SKM-1 (cell line): ENCODE measurements around the gene SPRYD7.
"Not testable (repeated sequence)": the region's sequence is repeated elsewhere in the genome, so short reads cannot be mapped to it uniquely, and the experiment has no call there.

ENCODE experiments used
- DNase-seq: peaks from one replicate; lab custom pipeline; 2025; ENCODE audit not compliant: unreplicated experiment; lab: John Stamatoyannopoulos, UW

The SPRYD7 gene, protein sequence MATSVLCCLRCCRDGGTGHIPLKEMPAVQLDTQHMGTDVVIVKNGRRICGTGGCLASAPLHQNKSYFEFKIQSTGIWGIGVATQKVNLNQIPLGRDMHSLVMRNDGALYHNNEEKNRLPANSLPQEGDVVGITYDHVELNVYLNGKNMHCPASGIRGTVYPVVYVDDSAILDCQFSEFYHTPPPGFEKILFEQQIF

DNA sequence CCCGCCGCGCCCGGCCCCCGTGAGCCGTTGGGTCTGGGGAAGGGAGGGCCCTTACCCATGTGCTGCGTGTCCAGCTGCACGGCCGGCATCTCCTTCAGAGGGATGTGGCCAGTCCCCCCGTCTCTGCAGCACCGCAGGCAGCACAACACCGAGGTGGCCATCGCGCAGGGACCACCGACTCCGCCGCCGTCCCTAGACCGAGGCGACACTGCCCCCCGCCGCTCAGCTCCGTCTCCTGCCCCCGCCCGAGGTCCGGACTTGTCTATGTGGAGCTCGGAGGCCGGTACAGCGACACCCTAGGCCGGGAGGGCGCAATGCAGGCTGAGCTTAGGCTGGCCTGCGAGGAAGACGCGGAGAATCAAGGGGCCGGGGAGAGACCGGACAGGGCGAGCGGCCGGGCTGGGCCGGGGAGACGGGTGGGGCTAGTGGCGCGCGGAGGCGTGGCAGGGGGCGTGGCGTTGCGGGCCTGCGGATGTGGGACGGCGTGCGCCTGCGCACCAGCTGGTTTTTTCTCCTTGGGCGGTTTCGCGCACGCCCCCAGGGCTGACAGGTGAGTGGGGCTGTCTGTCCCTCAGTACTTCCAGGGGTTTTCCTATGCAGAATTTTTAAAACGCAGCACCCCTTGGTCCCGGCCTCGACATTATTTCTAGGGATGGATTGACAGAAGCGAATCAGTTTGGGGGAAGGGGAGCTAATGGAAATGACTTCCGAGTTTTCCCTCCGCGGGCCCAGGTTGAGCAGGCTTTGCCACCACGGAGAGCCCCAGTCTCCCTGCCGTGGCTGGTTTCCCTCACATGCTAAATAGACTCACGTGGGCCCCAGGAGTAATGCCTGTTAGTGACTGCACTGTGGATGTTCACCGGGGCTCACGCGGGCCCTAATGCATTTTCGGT is at the start of gene SPRYD7:
Gene SPRYD7, minus strand, starts transcription at position 266 of the 893 bp plus-strand sequence. Its CDS starts 105 bp downstream, at position 161.
- peak; percentile 94 for DNase-seq

DNA sequence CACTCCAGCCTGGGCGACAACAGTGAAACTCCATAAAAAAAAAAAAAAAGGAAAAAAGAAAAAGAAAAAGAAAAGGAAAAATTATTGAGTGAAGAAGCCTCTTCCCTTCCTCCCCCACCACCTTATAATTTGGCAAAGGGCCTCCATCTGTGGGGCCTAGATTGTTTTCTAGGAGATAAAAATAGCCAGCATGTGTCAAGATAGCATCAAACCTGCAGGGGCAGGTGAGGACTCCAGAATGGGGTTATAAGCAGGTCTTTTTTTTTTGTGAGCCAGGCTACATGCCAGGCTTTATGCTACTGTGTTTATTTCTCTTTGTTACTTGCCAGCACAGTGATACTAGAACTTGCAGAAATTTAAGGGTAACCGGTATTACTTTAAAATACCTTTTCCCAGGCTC is 49.0 kb upstream of the SPRYD7 start:
- DNase-seq = no peak

DNA sequence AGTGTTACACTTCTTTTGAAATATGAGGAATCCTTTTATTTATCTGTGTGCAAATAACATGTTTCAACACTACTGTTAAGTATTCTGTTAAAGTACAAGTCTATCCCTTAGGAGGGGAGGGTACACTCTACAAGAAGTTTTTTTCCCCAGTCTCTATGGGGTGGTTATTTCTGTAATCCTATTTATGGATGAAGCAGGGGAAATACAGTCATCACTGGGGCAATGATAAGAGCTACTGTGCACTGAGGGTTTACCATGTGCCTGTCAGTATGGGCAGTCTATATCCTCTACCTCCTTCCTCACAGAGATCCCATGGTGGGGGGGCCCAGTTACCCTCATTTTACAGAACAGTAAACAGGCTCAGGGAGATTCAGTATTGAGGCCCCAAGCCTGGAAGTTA is 44.1 kb upstream of the SPRYD7 start:
- DNase-seq = no peak

DNA sequence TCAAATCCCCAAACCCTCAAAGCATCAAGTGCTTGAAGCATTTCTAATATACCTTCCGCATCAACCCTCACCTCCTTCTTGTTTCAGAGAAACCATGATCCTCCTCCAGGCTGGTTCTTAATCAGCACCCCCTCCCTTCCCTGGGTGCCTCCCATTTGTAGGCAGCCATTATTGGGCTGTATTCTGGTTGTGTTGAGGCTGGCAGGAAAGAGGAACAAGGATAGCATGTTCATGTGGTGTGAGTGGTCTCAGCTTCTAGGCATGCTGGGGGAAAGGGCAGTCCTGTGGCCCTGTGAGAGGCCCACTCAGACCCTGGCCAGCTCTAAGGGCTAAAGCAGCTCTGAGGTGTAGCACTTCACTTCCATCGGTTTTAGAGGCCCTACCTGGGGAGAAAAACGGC is 41.9 kb upstream of the SPRYD7 start:
- DNase-seq = no peak

DNA sequence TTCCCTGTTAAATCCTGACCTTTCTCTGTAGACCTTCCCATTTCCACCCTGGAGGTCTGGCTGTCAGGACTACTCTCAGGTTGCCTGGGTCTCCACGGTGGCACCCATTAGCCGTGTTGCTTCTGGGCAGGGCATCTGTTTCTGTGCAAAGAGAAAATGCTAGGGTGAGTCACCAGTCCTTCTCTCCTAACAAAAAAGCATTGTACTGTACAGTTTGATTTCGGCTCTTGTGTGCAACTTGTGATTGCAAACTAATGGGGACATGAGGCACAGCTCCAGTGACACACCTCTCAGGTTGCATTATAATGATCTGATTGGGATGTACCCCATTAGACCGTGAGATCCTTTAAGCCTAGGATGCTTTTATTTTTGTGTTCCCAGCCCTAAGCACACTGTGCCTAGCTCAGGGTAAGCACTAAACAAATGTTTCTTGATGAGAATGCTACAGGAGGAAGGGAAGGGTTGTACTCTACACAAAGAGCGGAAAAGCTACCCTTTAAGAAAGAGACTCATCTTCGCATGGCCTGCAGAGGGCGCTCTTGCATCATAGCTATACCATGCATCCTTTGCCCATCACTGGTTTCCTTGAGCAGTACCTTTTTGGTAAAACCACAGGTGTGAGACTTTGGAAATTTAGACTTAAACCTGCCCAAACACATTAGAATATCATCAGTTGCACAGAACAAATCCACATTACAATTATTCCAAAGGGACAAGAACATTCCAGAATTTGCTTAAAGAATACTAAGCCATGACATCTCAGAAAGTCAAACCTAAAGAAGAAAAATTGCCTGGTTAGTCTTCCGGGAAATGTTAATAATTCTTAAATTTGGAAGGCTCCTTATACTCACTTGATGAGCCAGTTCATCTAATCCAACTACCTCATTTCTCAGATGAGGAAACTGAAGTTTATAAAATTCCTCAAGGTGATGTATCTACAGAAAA is 40.4 kb upstream of the SPRYD7 start:
- peak; percentile 58 for DNase-seq

DNA sequence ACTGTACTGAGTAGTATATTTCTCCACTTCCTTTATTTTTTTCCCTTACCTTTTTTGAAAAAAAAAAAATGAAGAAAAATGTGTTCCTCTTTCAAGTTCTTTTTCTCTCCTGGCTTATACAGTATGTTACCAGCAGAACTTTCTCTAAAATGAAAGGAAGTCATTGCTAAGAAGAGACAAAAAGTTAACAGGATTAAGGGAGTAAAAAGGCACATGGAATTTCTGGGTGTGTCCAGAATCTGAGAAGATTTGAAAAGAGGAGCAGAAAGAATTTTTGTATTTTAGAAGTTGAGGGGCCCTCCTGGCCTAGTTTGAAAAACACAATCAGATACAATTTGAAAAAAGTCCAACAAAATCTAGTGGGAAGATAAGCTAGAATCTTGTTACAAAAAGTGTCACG is 39.7 kb upstream of the SPRYD7 start:
- DNase-seq = no peak

DNA sequence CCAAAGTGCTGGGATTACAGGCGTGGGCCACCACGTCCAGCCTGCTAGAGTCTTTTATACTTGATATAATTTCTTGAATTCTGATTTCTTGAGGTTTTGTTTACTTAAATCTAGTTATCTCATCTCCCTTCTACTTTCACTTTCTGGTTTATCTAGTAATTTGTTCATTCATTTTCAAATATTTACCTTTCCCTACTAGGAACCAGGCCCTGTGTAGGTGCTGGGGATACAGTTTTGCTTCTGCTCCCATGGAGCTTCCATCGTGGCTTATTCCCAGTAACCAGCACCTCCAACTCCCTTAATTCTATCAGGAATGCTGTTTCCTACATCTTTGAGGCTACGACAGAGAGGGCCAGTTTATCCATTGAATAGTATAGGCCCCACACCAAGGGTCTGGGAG is 36.6 kb upstream of the SPRYD7 start:
- DNase-seq = no peak

DNA sequence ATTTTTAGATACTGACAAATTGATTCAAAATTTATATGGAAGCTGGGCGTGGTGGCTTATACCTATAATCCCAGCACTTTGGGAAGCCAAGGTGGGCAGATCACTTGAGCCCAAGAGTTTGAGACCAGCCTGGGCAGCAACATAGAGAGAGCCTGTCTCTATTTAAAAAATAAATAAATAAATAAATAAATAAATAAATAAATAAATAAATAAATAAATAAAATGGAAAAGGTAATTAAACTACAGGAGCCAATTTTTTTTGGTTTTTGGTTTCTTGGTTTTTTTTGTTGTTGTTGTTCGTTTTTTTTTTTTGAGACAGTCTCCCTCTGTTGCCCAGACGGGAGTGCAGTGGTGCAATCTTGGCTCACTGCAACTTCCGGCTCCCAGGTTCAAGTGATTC is 31.3 kb upstream of the SPRYD7 start:
- no peak for DNase-seq

DNA sequence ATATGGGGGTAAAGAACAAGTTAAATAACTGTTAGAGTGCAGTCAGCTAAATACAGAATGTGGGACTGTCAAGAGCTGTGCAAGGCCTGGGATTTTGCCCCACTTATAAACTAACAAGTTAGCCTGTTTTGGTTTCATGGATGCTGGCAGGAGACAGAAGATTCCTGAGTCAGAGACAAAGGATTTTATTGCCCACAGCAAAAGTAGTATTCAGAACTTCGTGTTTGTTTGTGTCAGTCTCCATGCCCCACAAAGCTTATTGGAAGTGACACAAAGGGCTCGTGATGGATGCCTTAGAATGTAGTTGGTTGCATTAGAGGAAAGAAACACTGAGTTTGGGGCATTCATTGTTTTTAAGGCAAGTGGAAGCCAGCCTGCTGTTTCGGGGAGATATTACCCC is 22.2 kb upstream of the SPRYD7 start:
- no peak for DNase-seq

DNA sequence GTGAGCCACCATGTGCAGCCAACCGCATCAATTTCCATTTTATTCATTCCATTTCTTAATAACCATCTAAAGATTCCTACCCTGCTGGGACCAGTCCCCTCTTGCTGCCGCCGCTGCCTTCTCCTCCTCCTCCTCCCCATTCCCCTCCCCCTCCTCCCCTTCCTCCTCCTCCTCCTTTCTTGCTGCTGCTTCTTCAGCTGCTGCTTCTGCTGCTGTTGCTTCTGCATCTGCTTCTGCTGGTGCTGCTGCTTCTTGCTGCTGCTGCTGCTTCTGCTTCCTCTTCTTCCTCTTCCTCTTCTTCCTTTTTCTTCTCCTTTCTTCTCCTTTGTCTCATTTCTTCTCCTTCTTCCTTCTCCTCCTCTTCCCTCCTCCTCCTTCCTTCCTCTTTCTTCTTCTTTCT is 20.0 kb upstream of the SPRYD7 start:
- no peak for DNase-seq

DNA sequence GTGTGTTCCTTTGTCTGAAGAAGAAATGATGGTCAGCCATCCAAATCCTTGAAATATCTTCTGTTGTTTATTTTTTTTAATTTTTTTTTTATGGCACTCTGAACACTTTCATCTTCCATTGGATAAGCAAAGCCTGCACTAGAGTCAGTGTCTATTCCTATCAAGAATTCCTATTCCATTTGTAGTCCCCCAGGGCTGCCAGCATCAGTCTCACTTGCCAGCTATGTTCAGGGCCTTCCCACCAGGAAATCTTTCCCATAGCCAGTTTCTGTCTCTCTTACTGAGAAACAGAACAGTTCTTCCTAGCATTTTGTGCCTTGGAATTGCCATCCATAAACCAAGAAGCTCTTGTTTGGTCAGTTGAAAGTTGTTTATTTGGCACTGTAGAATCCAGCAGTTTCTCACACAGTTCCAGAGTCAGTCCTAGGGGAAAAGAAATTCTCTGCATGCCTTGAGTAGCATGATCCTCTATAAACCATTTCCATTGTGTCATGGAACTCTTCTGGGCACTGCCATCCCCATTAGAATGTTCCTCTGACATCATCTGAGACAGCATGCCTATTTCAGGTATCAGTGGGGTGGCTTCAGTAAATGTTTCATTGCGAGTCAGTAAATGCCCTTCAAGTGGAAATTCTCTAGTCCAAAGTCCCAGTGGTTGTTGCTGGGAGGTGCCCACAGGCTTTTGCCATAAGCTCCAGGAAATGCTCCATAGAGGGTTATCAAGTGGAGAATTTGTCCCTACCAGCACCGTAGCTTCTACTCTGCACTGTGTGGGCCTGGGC is 18.7 kb upstream of the SPRYD7 start:
- DNase-seq = no peak

DNA sequence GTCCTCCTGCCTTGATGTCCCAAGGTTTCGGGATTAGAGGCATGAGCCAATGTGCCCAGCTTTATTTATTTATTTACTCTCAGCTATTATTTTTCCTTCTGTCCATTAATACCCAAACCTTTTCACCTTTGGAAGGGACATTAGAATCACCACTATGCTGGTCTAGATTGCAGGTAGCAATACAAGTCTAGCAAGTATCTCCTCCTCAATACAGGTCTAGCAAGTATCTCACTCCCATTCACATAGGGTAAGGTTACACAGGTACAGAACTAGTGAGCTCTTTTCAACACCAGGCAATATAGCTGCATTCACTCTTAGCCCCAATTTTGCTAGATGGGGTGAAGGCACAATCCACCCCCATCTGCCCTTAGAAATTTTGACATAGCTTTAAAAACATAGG is 17.4 kb upstream of the SPRYD7 start:
- DNase-seq = no peak

DNA sequence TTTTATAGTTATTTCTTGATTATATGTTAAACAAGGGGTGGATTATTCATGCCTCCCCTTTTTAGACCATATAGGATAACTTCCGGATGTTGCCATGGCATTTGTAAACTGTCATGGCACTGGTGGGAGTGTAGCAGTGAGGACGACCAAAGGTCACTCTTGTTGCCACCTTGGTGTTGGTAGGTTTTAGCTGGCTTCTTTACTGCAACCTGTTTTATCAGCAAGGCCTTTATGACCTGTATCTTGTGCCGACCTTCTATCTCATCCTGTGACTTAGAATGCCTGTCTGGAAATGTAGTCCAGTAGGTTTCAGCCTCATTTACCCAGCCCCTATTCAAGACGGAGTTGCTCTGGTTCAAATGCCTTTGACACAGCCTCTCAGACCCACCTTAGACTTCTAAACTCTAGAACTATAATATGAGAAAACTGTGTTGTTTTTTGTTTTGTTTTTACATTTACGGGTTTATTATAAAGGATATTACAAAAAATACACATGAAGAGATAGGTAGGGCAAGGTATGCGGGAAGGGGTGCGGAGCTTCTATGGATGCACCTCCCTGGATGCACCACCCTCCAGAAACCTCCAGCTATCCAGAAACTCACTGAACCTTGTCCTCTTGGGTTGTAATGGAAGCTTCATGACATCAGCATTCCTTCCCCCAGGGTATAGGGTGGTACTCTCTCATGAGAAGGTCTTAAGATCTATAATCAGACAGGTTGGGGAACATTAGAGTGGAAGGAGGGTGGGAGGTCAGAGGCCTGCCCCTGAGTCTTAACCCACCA is 15.8 kb upstream of the SPRYD7 start:
- no peak for DNase-seq

DNA sequence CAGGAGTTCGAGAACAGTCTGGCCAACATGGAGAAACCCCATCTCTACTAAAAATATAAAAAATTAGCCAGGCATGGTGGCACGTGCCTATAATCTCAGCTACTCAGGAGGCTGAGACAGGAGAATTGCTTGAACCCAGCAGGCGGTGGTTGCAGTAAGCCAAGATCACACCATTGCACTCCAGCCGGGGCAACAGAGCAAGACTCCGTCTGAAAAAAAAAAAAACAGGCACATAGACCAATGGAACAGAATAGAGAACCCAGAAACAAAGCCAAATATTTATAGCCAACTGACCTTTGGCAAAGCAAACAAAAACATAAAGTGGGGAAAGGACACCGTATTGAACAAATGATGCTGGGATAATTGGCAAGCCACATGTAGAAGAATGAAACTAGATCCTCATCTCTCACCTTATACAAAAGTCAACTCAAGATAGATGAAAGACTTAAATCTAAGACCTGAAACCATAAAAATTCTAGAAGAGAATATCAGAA is 12.7 kb upstream of the SPRYD7 start:
- DNase-seq = not testable (repeated sequence)

DNA sequence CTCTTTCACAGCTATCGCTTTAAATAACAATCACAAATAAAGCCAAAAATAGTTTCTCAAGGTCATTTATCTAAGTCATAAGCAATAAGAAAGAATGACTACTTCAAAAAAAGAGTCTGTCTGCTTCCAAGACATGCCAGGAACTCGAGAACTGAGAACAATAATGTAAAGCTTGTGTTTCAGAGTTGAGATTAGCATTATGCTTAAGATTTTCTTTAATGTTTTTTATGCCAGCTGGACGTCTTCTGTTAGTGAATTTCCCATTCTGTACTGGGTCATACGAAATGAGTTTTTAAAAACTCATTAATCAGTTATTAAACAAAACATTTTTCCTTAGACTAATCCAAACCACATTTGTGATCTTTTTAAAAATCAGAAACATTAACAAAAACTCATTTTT is 3.2 kb upstream of the SPRYD7 start:
- no peak for DNase-seq

DNA sequence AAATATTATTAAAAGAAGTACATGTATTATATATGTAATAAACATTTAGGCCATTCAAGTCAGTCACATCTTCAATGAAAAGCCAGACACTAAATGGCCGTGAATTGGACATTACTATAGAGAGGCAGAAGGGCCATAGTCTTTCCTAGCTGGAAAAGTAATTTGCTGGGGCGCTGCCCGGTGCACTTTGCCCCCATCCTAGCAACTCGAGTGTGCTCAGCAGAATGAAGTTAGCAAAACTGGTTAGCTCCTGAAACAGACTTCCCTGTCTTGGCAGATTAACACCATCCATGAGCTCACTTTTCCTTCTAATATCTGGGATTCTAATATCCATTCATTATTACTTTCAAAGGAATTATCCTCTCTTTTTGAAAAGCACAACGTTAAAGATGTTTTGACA is 2.8 kb upstream of the SPRYD7 start:
- no peak for DNase-seq

DNA sequence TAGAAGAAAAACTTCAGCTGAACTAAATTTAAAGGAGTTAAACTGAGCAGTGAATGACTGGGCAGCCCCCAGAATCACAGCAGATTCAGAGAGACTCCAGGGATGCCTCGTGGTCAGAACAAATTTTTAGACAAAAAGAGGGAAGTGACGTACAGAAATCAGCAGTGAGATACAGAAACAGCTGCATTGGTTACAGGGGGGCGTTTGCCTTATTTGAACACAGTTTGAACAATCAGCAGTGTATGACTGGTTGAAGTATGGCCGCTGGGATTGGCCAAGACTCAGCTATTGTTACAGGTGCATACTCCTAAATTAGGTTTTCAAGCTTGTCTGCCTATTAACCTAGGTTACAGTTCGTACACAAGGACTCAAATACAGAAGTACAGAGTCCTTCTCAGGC is 2.2 kb upstream of the SPRYD7 start:
- DNase-seq = no peak

DNA sequence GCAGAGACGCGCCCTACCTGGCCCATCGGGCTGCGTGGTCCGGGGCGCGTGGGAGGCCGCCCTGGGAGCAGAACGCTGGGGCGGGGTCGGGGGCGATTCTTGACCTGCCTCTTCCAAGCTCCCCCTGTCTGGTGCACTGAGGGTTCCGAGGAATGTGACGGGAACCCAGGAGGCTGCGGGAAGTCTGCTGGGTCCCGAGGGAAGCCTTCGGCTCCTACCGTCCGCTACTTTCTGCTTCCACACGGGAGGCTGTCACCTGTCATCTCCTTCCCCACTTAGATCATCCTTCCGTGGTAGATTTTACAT is 781 bp upstream of the SPRYD7 start:
- no peak for DNase-seq

DNA sequence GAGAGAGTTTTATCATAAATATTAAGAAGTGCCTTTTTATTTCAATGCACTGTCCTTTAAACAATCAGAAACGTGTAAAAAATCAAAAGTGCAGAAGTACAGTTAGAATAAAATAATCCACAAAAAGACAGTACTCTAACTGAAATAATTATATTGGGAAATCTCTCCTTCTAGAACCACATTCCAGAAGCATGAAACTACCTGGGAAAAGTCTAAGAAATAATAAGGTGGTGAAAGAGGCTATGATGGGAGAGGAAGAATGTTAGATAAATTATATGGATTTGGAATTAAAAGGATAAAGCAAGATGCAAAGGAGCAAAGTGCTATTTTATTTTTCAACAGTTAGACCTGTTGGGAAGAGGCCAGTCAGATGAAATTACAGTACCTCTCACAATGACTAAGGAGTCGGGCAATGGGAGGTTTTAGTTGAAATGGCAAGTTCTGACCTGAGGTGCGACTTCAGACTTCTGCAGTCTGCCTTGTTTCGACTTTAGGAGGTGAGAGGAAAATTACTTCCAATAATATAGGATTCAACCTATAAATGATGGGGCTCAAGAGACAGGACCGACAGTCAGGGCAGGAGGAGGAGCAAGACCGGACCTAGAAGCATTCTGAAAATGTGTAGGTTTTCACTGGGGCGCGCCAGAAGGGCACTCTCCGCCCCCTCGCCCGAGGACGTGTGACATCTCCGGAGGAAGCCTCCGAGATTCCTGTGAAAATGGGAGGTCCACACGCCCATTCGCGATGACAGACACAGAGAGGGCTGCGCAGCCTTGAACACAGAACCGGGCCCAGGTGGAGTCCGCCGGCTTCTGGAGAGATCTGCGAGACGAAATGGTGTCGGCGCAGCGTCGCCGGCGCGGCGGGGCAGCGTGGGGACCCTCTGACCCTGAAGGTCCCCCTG is 717 bp downstream of the SPRYD7 start:
- DNase-seq = no peak
